Epithelial cell of alveolus of lung (primary cell): ENCODE results near the gene PAX2. TPM values are rescaled to one million over a fixed set of nuclear protein-coding genes. Genes with fewer than 3 reads are reported as not detected.

Experiments used
- total RNA-seq: library from RNA; depleted of rRNA; stranded (reverse); fragments of >200 nt; gene quantifications from 2 replicates; pipeline ENCODE4 v1.2.1, GENCODE V29; 2015

PAX2 gene
- total RNA-seq, result not detected in 2 replicates

DNA sequence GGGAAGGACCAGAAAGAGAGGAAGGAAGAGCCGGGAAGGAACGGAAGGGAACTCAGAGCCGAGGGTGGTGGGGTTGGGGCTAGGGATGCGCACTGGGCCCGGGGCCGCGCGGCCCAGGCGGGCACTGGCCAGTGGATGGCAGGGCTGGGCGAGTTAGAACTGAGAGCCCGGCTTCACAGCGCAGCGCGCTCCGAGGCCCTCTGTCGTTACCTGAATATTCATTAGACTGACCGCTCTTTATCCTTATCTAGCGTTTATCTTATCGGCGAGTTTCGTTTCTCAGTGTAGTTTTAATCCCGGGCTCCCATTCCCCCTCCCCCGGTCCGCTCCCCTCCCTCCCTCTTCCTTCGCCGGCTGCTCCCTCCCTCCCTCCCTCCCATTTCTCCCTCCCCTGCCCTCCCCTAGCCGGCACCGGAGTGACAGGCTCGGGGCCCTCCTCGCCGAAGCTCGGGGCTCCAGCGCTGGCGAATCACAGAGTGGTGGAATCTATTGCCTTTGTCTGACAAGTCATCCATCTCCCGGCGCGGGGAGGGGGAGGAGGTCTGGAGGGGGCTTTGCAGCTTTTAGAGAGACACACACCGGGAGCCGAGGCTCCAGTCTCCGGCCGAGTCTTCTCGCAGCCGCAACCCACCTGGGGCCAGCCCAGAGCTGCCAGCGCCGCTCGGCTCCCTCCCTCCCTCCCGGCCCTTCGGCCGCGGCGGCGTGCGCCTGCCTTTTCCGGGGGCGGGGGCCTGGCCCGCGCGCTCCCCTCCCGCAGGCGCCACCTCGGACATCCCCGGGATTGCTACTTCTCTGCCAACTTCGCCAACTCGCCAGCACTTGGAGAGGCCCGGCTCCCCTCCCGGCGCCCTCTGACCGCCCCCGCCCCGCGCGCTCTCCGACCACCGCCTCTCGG is at the start of gene PAX2:
Gene PAX2 (plus strand): TSS at position 596 of the 895 bp plus-strand sequence. CDS start 679 bp downstream, outside the sequence.

Other genes with a start within 250 kb of the PAX2 start
- gene SEC31B, start 225.7 kb upstream of the PAX2 start, total RNA-seq, result 0.39 and 5.7 TPM in 2 replicates
- gene NDUFB8, start 215.7 kb upstream of the PAX2 start, total RNA-seq, result 147 and 232 TPM in 2 replicates
- 5.9 and 15.1 TPM in 2 replicates for gene HIF1AN, start 209.6 kb upstream of the PAX2 start, total RNA-seq
- 22.5 and 23.1 TPM in 2 replicates for gene SLF2, start 167.4 kb downstream of the PAX2 start, total RNA-seq
- gene SEMA4G, start 223.9 kb downstream of the PAX2 start, total RNA-seq, result 2.8 and 6.1 TPM in 2 replicates
- gene MRPL43, start 241.9 kb downstream of the PAX2 start, total RNA-seq, result 83.3 and 101 TPM in 2 replicates
- gene TWNK, start 242.0 kb downstream of the PAX2 start, total RNA-seq, result 8.4 and 12.4 TPM in 2 replicates